K562 (cell line): Measurements from ENCODE around the gene TENM3. TPM values are rescaled to one million over a fixed set of nuclear protein-coding genes. Genes with fewer than 3 reads are reported as not detected.

ENCODE experiments used
- ATAC-seq: fragments of 200-7000 bp; cut with Tn5 transposase; 3 replicates; pipeline ENCODE4 v1.9.1; 2020; ENCODE audit warnings: moderate library complexity
- BruUV-seq: library from RNA; stranded (reverse); fragments of 400-500 nt; replicated peaks from 2 replicates; lab custom pipeline; 2021; lab: Mats Ljungman, UMichigan
- CTCF ChIA-PET: fragments of 300-600 bp; formaldehyde crosslinking; extraction: SDS; loops from one replicate; lab custom pipeline; 2021; ENCODE audit warnings: low intra/inter-chr PET ratio; lab: Yijun Ruan, JAX
- POLR2A ChIA-PET: fragments of 300-600, 350-650 bp; sonication (Branson Sonifier 250); formaldehyde crosslinking; extraction: SDS; loops from one replicate; lab custom pipeline; 2021; ENCODE audit warnings: antibody characterized with exemption, inconsistent platforms; lab: Yijun Ruan, JAX
- DNase-seq, 4 experiments: peaks; one replicate each; pipeline versions ENCODE4 v3.0.0 to v3.0.0-alpha.2; 2011 to 2018; ENCODE audit warnings: low spot score in 3 of 4, mixed read lengths in 3 of 4; ENCODE audit errors: extremely low read depth in 1 of 4
- FAIRE-seq: peaks from 2 replicates; lab custom pipeline; 2011; peaks lifted over from hg19 to GRCh38; lab: Jason Lieb, UNC
- H2AFZ ChIP-seq: 2 replicates; pipeline ENCODE4 v1.6.0; 2011; ENCODE audit warnings: low read depth, low read length, control low read depth, inconsistent platforms
- H3K27ac ChIP-seq: fragments of 200-600 bp; 3 replicates; pipeline ENCODE4 v1.8.0; 2011; ENCODE audit warnings: low read depth, mild to moderate bottlenecking, control low read depth, inconsistent platforms, low read length, moderate library complexity, mixed read lengths; ENCODE audit errors: extremely low read depth
- H3K27me3 ChIP-seq, 2 experiments: fragments of 300-600 bp in 1 of 2; 2 replicates in 1 of 2; 3 replicates in 1 of 2; pipeline versions ENCODE4 v1.6.0 to v1.8.0; 2011; ENCODE audit warnings: inconsistent platforms in 2 of 2, low read length in 2 of 2, mild to moderate bottlenecking in 1 of 2, mixed read lengths in 1 of 2, moderate library complexity in 1 of 2; ENCODE audit not compliant: control insufficient read depth in 2 of 2, insufficient read depth in 2 of 2
- H3K36me3 ChIP-seq: fragments of 300-600 bp; 3 replicates; pipeline ENCODE4 v1.8.0; 2011; ENCODE audit warnings: mild to moderate bottlenecking, low read length, inconsistent platforms; ENCODE audit not compliant: control insufficient read depth, insufficient read depth
- H3K4me1 ChIP-seq, 2 experiments: fragments of 200-600 bp in 1 of 2; replicated peaks in 1 of 2; 2 replicates in 1 of 2; 3 replicates in 1 of 2; pipeline versions ENCODE4 v1.5.1 to v1.8.0; 2011; ENCODE audit warnings: inconsistent platforms in 2 of 2, low read length in 2 of 2, mild to moderate bottlenecking in 1 of 2, mixed read lengths in 1 of 2, moderate library complexity in 1 of 2; ENCODE audit not compliant: control insufficient read depth in 2 of 2, insufficient read depth in 2 of 2
- H3K4me2 ChIP-seq: 2 replicates; pipeline ENCODE4 v1.6.1; 2011; ENCODE audit warnings: low read length, control low read depth, inconsistent platforms, mixed read lengths; ENCODE audit not compliant: insufficient read depth
- H3K4me3 ChIP-seq: fragments of 200-600 bp; sonication (generic), shearing (Covaris generic); 2 replicates; pipeline ENCODE4 v1.5.1; 2016; ENCODE audit warnings: control low read depth, inconsistent platforms
- H3K79me2 ChIP-seq: fragments of 200-600 bp; 3 replicates; pipeline ENCODE4 v1.8.0; 2011; ENCODE audit warnings: low read length, inconsistent platforms; ENCODE audit not compliant: control insufficient read depth, insufficient read depth
- H3K9ac ChIP-seq, 2 experiments: 2 replicates each; pipeline versions ENCODE4 v1.6.0 to v1.6.1; 2011; ENCODE audit warnings: low read depth in 2 of 2, low read length in 2 of 2, control low read depth in 1 of 2, inconsistent platforms in 1 of 2, mild to moderate bottlenecking in 1 of 2, mixed read lengths in 1 of 2; ENCODE audit not compliant: insufficient read depth in 1 of 2
- H3K9me1 ChIP-seq: one replicate; pipeline ENCODE4 v1.6.0; 2011; ENCODE audit warnings: inconsistent platforms, mild to moderate bottlenecking, low read length, moderate library complexity; ENCODE audit not compliant: control insufficient read depth, insufficient read depth
- H3K9me3 ChIP-seq: replicated peaks from 2 replicates; pipeline ENCODE4 v1.5.1; 2011; ENCODE audit warnings: low read depth, low read length, inconsistent platforms; ENCODE audit not compliant: control insufficient read depth, insufficient read depth
- H4K20me1 ChIP-seq: replicated peaks from 2 replicates; pipeline ENCODE4 v1.6.1; 2011; ENCODE audit warnings: low read length, inconsistent platforms, mixed read lengths; ENCODE audit not compliant: control insufficient read depth, insufficient read depth
- E4F1 ChIP-seq: fragments of 250-450 bp; sonication (Bioruptor Pico); IDR thresholded peaks from 2 replicates; pipeline ENCODE4 v1.5.0; 2021; ENCODE audit warnings: mild to moderate bottlenecking, borderline replicate concordance
- IRF2 ChIP-seq: sonication (generic); formaldehyde crosslinking; IDR thresholded peaks from 2 replicates; pipeline ENCODE4 v1.8.1; 2022; ENCODE audit warnings: mild to moderate bottlenecking, missing genetic modification reagents
- MED1 ChIP-seq: sonication (generic); formaldehyde crosslinking; IDR thresholded peaks from 2 replicates; pipeline ENCODE4 v1.8.1; 2023; ENCODE audit warnings: missing genetic modification reagents, borderline replicate concordance
- MTF1 ChIP-seq: fragments of 250-450 bp; sonication (Bioruptor Pico); IDR thresholded peaks from 2 replicates; pipeline ENCODE4 v1.9.0; 2021; ENCODE audit warnings: moderate library complexity, mild to moderate bottlenecking, inconsistent platforms, borderline replicate concordance
- NFXL1 ChIP-seq: fragments of 450-650 bp; formaldehyde crosslinking; IDR thresholded peaks from 2 replicates; pipeline ENCODE4 v1.4.0; 2021; ENCODE audit warnings: mild to moderate bottlenecking
- POLR2H ChIP-seq: IDR thresholded peaks from 2 replicates; pipeline ENCODE4 v1.6.1; 2016; ENCODE audit warnings: missing genetic modification characterization, low read depth, mild to moderate bottlenecking, control low read depth, missing compliant biosample characterization, moderate library complexity
- TBP ChIP-seq: optimal IDR thresholded peaks from 2 replicates; pipeline ENCODE3; 2011; ENCODE audit warnings: low read depth, low read length, improper control_type of control experiment
- ZNF512 ChIP-seq: IDR thresholded peaks from 2 replicates; pipeline ENCODE4 v1.6.1; 2016; ENCODE audit warnings: missing genetic modification characterization, missing compliant biosample characterization
- WGBS: fragments of 100-300 bp; shearing (Covaris generic); methylation state at CpG from one replicate; pipeline ENCODE4 v1.1.6; 2016; ENCODE audit warnings: low coverage, mixed read lengths; ENCODE audit not compliant: insufficient coverage; ENCODE audit errors: missing lambda C conversion rate; 5-methylcytosine and 5-hydroxymethylcytosine counted together
- in situ Hi-C: fragments of 300-500 bp; cut with MboI; formaldehyde crosslinking; loops from 4 replicates; pipeline ENCODE4 v1.15.0; 2018; ENCODE audit warnings: inconsistent platforms, mixed read lengths
- intact Hi-C: fragments of 100-400 bp; cut with micrococcal nuclease; formaldehyde crosslinking; loops from 2 replicates; pipeline ENCODE4 v1.14.2; 2022
- polyA plus RNA-seq, 8 experiments: library from polyadenylated mRNA; depleted of rRNA in 4 of 8; stranded (reverse) in 5 of 8; unstranded in 3 of 8; fragments of >200 nt; fragmentation: Nextera tagmentation in 2 of 8; fragmentation: Illumina TruSeq in 1 of 8; extraction: Ambion mirVana in 2 of 8; extraction: Trizol in 1 of 8; gene quantifications; 2 replicates each; pipeline versions ENCODE4 v1.2.1 to v1.2.3, GENCODE V29; 2011 to 2014; ENCODE audit warnings: inconsistent platforms in 1 of 8, missing spikeins in 1 of 8
- total RNA-seq, 7 experiments: library from RNA; depleted of rRNA in 6 of 7; stranded (reverse); fragments of >200 nt in 6 of 7; fragmentation: Illumina TruSeq in 2 of 7; extraction: Trizol in 2 of 7; gene quantifications; 2 replicates each; pipeline versions ENCODE4 v1.2.1 to v1.2.3, GENCODE V29; 2011 to 2021; ENCODE audit warnings: low replicate concordance in 1 of 7

Gene TENM3
- total and polyA plus RNA-seq, 9 of the 15 experiments (the other 6 are each of a cell fraction or from before 2014, with no cell fraction given): 0.01 to 0.02 TPM; not detected in 7

DNA sequence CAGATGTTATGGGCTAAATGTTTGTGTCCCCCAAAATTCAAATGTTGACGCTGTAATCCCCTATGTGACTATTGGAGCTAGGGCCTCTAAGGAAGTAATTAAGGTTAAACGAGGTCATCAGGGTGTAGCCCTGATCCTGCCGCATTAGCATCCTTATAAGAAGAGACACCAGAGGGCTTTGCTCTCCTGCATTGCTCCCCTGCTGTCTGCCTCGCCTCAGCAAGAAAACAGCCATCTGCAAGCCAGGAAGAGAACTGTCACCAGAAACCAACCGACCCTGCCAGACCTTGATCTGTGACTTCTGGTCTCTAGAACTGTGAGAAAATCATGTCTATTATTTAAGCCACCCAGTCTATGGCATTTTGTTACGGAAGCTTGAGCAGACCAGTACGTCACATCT lies 342.1 kb downstream of the TENM3 start:
- FAIRE-seq (no peak), ATAC-seq (no peak), DNase-seq (no peak)
- no peaks in the 10 kb centered on the region for H3K79me2 ChIP-seq
- 1% methylated on average over 7 of the region's 7 CpGs for WGBS
- H3K27me3 ChIP-seq: no peaks in the 10 kb centered on the region
- no peaks in the 10 kb centered on the region for H3K9me3 ChIP-seq
- no peaks in the 10 kb centered on the region for H3K9me1 ChIP-seq
- in situ Hi-C loops: no loop called here
- H3K9ac ChIP-seq: no peak overlapping the region
- no peaks in the 10 kb centered on the region for H4K20me1 ChIP-seq
- intact Hi-C loops: no loop called here
- no TSS peak for BruUV-seq
- H3K27ac ChIP-seq: no peak overlapping the region
- H3K4me3 ChIP-seq: no peak overlapping the region
- POLR2A ChIA-PET: no interaction called here
- H3K4me1 ChIP-seq: no peaks in the 10 kb centered on the region
- H2AFZ ChIP-seq: no peak overlapping the region
- CTCF ChIA-PET: no interaction called here
- TF ChIP-seq E4F1 (CRISPR knock-in tag): no peak
- no peak for TF ChIP-seq MED1 (CRISPR knock-in tag)
- TF ChIP-seq POLR2H: no peak
- no peak for TF ChIP-seq MTF1 (CRISPR knock-in tag)
- no peak for TF ChIP-seq ZNF512 (tag)
- TF ChIP-seq TBP: no peak
- TF ChIP-seq IRF2 (CRISPR knock-in tag): no peak
- no peak for TF ChIP-seq NFXL1
- no peaks in the 10 kb centered on the region for H3K36me3 ChIP-seq
- H3K4me2 ChIP-seq: no peak overlapping the region
